GM21723 (cell line): ENCODE data around the gene RBMS3.

Experiments used
- ATAC-seq: cut with Tn5 transposase; IDR thresholded peaks from one replicate; pipeline ENCODE4 v1.9.1; 2021; ENCODE audit warnings: mild to moderate bottlenecking, moderate library complexity; ENCODE audit not compliant: unreplicated experiment

The RBMS3 gene

DNA sequence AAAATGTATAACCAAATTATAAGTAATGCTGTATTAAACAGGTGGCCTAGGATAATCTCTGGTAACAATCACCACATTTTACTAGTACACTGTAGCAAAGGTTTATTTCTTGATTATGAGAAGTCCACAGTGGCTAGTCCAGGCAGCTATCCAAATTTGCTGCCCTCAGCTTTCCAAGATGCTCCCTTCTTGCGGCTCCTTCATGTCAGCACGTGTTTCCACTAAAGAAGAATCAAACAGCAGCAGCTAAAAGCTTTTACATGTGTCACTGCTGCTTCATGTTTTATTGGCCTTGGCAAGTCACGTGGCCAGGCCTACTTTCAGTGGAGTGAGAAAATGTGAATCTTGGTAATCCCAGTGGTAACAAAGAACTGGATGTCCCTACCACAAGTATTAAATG, 5.6 kb upstream of the RBMS3 start:
- no peak for ATAC-seq

DNA sequence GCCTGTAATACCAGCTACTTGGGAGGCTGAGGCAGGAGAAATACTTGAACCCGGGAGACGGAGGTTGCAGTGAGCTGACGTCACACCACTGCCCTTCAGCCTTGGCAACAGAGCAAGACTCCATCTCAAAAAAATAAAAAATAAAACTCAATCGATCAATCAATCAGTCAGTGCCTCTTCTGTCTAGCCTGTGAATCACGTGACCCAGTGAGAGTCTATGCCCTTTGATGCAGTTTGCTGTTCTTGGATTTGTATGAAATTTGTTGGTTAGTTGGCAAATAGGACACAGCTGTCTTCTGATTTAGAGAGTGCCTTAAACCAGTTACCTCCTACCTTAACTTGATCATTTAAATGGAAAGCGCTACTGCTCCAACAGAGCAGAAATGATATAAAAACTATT, 3.6 kb upstream of the RBMS3 start:
- no peak for ATAC-seq

DNA sequence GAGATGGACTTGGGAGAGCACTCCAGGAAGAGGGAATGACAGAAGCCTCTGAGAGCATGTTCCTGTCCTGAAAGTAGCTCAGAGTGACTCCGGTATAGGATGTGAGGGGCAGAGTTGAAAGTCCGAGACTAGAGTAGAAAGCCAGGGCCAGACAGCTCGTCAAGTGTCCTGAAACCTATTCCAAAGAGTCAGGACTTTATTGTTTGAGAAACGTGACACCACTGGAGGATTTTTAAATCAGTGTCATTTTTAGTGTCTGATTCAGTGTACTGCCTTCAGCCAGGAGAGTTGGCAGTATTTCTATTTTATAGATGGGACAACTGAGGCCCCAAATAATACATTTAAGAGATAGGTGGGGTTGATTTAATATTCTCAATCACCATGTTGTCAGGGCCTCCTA, 1.6 kb upstream of the RBMS3 start:
- ATAC-seq, result no peak

DNA sequence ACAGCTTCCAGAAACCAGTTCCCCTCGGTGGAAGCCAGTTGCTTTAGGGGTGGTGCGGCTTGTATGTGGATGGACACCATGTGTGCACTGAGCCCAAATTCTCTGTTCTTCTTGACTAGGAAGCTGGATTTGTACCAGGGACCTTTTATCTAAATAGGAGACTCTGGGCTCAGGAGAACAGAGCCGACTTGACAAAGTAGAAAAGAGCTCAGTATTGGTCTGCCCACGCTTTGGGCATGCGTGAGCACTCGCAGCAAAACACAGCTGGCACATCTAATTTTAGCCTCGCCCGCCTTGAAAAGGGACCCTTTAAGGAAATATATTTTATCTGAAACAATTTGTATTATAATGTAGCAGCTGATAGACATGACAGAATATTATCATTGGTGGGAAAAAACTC, 1.1 kb upstream of the RBMS3 start:
- ATAC-seq, result no peak

- no peak for ATAC-seq
These were observed 148 bp downstream of the RBMS3 start for GRCh38 chr3:29281094-29281343.

GRCh38 chr3:29281344-29282241, 722 bp downstream of the RBMS3 start:
- peak; percentile 64 for ATAC-seq

DNA sequence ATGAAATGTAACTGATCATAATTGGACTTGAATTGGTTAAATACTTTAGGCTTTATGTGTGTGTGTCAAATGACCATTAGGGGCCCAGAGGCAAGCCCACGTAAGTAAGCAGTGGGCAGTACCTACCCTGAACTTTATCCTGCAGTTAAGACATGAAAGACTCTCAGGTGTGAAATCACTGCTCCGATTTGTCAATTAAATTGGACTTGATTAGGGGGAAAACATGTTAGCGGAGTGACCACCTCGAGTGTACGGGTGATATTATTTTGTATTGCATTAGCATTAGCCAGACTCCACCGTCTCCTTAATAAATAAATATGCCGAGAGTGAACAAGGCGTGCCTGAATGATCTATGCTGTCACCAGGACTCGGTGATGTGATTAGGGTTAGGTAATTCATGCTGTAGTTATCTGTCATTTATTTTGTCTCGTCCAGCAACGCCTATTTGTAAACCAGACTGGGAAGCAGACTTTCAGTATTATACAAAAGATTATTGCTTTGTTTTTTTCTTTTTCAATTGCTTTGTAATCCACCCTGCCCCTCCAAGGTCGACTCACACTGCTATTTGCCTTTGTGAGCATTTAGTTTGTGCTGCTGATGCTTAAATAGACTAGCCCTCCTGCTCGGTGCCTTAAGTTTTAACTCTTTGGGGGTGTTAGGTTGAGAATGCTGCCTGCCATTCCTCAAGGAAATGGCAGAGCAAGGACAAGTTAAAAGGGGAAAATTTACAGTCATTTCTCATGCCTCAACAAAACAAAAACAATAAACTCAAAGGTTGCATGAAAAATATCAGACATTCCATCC, 1.8 kb downstream of the RBMS3 start:
- ATAC-seq, result no peak

DNA sequence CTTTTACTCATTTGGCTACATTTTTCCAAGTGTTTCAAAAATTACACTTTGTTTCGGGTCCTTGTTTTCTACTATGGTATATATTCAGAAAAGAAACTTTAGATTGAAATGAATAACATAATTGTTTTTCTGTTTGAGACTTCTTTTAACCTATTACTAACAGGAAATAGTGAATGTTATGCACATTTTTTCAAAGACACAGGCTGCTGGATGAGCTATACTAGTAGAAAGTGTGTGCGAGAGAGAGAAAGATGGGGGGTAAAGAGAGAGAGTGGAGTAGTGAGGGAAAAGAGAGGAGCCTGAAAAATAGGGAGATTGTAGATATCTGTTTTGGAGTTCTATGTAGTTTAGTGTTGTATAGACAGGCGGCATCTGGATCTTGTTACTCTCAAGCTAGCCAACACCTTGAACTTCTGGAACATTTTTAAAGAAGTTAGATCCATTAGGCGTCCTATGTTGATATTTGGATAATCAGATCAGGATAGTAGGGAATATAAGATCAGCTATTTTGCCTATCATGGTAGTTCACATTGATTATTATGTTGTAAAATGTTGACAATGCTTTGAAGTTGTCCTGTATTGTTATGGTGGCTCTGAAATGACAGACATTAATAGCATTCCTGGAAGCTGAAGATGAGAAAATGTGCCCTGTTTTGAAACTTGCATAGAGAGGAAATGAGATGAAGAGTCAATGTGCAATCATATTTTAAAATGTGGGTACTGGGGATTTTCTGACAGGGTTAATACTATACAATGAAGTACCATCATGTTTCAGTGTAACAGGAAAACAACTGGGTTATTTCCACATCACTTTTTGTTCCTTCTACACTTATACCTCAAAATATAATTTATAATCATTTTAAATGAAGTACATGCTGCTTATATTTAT, 2.6 kb downstream of the RBMS3 start:
- ATAC-seq, result no peak

GRCh38 chr3:29284497-29284896, 3.6 kb downstream of the RBMS3 start:
- no peak for ATAC-seq

DNA sequence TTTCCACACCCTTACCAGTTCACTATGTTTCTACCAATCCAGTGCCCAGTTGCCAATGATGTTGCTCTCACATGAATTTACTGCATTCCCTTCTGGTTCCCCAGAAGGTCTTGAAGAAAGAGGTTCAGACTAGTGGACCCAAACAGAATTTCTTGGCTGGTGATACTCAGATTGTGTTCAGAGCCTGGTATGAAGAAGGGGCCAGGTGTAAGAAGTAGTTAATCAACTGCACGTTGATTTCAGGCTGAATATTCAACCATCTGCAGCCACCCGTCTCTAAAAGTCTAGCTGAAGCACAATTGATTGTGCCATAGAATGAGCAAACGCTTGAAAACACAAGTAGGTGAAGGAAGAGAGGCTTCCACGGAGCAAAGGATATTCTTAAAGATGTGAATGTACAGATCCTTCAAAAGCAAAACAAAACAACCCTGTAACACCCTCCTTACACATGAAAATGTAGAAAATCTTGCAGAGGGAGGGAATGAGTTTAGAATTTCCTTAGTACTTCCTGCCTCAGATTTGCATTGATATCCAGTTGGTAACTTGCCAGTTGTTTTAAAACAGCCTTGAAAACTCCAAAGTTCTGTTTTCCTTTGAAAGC, 4.7 kb downstream of the RBMS3 start:
- no peak for ATAC-seq

DNA sequence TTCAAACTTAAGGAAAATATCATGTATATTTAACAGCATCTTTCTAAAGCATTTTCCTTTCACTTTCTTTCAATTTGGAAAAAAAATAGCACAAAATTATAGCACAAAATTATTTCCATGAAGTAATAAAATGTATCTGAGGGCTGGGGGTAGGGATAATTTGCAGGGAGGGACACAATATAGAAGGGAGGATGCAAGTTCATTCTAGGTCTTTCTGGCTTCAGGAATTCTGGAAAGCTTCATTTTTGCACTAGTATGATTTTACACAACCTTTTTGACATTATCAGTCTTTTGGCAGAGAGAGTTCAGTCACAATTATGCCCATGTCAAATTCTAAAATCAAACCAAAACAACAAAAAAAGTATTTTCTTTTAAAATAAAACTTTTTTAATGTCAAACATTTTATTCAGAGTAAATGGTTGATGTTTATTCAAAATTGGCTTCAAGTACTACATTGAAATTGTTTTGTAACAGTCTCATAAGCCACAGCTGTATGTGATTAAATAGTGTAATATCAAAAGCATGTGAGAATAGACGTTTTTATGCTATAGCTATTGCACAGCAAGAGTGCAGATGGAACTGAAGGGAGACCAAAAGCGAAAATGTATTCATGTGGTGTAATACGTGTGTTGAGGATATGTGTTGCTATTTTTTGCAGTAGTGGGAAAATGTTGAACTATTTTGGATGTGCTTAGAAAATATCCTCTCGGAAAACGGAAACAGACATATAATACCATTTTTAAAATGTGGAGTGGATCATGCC, 5.8 kb downstream of the RBMS3 start:
- no peak for ATAC-seq

DNA sequence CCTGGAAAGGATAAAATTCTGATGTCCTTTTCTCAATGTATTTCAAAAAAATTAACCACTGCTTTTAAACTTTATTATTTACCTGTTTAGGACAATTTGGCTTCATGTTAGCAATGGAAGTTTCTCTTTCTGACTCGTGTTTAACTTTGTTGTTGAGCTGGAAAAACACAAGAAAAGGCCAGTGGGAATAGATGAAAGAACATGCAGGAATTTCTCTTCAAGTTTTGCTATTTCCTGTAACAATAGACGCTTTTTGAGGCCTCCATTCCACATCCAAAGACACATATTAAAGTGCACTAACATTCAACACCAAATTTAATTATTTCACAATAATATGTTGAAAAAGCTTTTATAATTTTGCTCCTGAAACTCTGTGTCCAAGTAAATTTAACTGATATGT, 9.7 kb downstream of the RBMS3 start:
- no peak for ATAC-seq

- ATAC-seq, result no peak
These were observed 10.6 kb downstream of the RBMS3 start for GRCh38 chr3:29291260-29291981.

DNA sequence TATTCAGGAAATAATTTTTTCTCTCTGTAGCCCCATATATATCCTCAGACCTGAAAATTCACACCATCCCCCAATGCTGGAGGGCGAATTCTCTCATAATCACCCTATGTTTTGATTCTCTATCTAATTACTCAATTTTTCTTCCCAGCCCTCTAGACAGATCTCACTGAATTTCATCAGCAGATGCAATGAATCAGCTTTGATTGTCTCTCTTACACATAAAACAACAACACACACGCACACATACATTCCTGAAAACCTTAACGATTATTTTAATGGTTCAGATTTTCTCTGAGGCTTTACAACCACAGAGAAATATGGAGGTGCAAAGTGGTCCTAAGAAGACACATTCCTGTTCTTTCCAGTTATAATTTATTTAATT, 11.1 kb downstream of the RBMS3 start:
- ATAC-seq, result no peak

- no peak for ATAC-seq
These were observed 12.6 kb downstream of the RBMS3 start for GRCh38 chr3:29293421-29293820.

GRCh38 chr3:29297998-29298397, 17.1 kb downstream of the RBMS3 start:
- ATAC-seq, result no peak

DNA sequence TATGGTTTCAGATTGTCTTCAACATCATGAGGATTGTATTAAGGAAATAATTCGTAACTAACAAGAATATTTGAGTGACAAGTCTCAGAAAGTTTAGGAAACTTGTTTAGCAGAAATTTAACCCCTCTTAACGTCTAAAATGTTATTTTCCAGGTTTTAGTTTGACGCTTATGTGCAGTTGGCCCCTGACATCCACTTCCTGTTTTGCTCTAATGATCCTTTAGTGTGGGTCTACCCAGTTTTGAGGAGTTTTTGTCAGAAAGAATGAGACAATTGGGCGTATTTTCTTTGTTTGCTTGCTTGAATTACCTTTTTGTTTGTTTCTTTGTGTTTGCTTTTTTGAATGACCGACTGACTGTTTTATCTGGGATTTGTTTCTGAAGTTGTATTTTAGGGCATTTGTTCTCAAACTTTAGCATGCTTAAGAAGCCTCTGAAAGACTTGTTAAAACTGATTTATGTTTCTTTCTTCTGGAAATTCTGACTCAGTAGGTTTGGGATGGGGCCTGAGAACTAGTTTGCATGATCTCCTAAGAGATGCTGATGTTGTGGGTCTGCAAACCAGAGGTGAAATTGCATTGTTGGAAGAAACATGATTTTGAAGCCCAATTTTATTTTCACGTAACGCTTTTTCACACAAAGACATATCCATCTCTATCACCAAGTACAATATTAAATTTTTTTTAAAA, 20.6 kb downstream of the RBMS3 start:
- no peak for ATAC-seq

DNA sequence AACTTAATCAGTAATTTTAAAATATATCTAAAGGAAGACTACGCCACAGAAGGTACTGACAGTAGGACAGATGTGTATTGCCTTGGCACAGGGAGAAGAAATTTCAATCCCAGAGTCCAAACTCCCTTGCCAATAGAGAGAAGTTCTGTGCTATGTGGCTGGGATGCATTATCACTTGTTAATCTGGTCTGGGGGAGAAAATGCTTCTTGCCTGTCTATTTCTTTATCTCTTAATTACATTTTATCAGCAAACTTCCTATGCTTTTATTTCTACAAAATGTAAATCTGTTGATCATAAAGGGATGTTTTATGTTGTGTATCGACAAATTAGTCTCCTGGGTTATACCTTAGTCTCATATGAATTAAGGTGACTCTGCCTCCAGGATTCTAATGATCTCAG, 21.7 kb downstream of the RBMS3 start:
- ATAC-seq, result no peak

GRCh38 chr3:29307295-29307694, 26.4 kb downstream of the RBMS3 start:
- ATAC-seq, result no peak
